Kasumi-1 (cell line): ENCODE results near the gene BEST4.
"Not testable (repeated sequence)": the region's sequence is repeated elsewhere in the genome, so short reads cannot be mapped to it uniquely, and the experiment has no call there.

ENCODE experiments used
- DNase-seq, 2 experiments: peaks; one replicate each; lab custom pipeline; 2025; lab: John Stamatoyannopoulos, UW

The BEST4 gene

DNA sequence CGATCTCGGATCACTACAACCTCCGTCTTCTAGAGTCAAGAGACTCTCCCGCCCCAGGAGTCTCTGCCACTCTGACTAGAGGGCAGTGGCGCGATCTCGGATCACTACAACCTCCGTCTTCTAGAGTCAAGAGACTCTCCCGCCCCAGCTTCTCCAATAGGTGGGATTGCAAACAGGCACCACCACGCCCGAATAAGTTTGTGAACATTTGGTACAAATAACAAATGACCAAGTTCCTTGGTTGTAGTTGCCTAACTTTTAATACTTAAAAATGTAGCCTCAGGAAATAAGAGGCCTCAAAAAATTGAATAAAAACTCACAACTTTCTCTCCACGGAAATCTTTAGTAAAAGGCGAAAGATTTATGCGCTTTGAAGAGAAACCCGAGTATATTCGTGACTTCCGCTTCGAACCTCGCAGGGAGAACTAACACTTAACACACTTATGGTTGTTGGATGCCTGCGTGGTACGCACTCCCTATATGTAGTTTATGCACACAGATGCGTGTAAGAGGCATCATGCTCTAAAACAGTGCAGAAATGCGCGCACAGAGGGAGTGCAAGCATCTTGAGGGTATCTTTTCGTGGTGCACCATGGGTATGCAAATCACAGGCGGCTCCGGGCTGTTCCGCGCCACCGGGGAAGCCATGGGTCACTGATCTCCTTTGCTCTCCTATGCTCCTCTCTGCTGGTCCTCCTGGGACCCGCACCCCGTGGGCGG is 31.8 kb upstream of the BEST4 start:
- peak; percentile 89 to 91 for DNase-seq

DNA sequence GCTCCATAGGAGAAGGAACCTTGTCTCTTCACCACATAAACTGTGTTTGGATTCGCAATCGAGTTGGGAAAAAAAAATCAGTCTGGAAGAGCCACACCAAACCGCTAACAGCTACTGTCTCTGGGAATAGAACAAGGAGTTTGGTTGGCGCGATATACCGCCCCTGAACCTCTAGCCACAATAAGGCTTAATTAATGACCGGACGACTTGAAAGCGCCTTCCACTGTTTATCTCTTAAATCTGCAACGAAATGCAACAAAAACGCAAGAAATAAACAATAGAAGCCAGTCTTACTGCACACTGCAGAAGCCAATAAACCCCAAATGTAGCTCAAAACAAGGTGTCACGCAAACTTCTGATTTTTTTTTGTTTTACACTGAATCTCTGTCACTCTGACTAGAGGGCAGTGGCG is 31.2 kb upstream of the BEST4 start:
- no peak for DNase-seq

DNA sequence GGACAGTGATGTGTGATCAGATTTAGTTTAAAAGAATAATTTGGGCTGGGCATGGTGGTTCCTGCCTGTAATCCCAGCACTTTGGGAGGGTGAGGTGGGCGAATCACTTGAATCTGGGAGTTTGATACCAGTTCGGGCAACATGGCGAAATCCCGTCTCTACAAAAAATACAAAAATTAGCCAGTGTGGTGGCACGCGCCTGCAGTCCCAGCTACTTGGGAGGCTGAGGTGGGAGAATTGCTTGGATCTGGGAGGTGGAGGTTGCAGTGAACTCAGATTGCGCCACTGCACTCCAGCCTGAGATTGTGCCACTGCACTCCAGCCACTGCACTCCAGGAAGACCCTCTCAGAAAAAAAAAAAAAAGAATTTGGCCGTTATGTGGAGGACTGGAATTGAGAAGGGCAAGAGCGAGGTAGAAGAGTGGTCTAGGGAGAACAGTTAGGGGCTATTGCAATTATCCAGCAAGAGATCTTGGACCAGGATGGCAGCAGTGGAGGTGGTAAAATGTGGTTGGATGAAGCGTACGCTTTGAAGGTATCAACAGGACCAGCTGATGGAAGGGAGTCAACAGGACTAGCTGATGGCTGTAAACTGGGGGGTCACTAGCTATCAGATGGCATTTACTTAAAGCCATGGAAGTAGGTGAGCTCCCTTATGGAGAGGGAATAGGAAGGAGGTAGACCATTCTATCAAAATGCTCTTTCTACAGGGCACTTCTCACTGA is 30.0 kb upstream of the BEST4 start:
- no peak for DNase-seq

DNA sequence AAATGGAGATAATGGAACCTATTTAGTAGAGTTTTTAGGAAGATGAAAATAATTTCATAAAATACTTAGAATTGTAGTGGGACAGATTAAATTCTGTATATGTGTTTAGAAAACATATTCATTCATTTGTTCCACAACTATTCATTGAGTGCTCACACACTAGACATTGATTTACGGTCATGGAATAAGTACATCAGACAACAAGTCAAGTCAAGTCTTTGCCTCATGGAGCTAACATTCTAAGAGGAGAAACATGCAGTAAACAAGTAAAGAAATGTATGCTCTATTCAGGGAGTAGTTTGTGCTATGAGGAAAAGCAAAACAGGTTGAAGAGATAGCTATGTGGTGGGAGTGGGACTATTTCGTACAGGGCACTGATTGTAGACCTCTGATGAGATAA is 29.3 kb upstream of the BEST4 start:
- no peak for DNase-seq

DNA sequence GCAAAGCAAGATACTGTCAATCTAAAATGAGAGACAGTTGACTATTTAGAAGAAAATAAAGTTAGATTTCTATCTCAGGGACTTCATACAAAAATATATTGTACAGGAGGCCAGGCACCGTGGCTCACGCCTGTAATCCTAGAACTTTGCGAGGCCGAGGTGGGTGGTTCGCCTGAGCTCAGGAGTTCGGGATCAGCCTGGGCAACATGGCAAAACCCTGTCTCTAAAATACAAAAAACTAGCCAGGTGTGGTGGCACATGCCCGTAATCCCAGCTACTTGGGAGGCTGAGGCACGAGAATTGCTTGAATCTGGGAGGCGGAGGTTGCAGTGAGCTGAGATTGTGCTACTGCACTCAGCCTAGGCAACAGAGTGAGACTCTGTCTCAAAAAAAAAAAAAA is 28.0 kb upstream of the BEST4 start:
- not testable (repeated sequence) for DNase-seq

DNA sequence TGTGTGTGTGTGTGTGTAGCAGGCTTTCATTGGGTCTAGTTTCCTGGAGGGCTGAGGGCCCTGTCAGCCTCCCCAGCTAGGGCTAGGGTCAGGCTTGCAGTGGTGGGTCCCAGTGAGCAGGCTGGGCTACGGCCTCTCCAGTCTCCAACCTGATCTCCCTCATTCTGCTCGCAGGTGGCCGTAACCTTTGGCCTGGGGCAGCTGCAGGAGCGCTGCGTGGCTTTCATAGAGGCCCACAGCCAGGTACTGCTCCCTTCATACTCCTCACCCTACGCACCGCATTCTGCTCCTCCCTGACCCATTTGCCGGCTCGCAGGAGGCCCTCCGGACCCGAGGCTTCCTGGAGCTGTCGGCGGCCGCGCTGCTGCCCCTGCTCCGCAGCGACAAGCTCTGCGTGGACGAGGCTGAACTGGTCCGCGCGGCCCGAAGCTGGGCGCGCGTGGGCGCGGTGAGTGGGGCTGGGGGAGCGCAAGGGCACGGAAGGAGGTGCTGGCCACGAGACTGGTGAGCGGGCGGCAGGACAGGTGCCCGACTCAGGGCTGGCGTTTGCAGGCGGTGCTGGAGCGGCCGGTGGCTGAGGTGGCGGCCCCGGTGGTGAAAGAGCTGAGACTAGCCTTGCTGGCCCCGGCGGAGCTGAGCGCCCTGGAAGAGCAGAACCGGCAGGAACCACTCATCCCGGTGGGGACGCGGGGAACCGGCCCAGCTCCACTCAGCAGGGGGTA is 25.0 kb upstream of the BEST4 start:
- DNase-seq: no peak

DNA sequence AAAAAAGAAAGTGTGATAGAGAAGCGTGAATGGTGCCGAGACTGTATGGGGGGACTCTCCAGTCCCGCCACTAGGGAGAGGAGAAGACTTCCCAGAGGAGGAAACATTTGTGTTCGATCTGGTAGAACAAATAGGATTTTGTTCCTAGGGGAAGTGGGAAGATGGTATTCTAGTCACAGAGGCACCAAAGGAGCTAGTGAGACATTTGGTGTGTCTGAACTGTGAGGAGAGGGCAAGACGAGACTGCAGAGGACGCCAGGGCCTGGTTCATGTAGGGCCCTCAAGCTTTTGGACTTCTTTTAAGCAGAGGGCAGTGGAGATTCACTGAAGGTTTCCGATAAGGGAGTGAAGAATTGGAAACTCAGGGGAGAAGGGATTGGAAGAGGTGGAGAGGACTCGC is 23.3 kb upstream of the BEST4 start:
- DNase-seq: no peak

DNA sequence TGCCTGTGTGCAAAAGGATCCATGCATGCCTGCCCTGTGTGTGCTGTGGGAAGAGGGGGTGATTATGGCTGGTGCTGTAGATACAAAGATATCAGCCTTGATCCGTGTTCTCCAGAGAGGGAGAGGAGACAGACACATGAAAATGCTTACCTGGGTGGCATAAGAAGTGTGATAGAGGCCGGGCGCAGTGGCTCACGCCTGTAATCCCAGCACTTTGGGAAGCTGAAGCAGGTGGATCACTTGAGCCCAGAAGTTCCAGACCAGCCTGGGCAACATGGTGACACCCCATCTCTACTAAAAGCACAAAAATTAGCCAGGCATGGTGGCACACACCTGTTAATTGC is 22.8 kb upstream of the BEST4 start:
- DNase-seq: not testable (repeated sequence)

DNA sequence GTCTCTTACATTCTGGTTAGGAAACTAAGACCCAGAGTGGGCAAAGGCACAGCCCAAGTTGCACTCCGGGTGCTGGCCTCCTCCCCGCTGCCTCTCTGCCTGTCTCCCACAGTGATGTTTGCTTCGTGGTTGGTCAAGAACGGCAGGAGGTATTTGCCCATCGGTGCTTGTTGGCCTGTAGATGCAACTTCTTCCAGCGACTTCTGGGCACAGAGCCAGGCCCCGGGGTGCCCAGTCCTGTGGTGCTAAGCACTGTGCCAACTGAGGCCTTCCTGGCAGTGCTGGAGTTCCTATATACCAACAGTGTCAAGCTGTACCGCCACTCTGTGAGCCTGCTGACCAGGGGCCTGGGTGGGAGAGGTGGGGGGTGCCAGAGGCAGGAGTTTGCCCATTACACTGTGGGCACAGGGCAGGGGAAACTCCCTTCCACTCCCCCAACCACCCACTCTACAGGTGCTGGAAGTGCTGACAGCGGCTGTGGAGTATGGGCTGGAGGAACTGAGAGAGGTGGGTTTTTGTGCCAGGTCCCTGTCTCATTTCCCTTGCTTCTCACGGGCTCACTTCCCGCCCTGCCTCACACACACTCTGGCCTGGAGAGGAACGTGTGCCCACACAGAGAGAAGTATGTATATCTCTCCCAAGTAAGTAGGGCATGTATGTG is 22.3 kb upstream of the BEST4 start:
- no peak for DNase-seq

DNA sequence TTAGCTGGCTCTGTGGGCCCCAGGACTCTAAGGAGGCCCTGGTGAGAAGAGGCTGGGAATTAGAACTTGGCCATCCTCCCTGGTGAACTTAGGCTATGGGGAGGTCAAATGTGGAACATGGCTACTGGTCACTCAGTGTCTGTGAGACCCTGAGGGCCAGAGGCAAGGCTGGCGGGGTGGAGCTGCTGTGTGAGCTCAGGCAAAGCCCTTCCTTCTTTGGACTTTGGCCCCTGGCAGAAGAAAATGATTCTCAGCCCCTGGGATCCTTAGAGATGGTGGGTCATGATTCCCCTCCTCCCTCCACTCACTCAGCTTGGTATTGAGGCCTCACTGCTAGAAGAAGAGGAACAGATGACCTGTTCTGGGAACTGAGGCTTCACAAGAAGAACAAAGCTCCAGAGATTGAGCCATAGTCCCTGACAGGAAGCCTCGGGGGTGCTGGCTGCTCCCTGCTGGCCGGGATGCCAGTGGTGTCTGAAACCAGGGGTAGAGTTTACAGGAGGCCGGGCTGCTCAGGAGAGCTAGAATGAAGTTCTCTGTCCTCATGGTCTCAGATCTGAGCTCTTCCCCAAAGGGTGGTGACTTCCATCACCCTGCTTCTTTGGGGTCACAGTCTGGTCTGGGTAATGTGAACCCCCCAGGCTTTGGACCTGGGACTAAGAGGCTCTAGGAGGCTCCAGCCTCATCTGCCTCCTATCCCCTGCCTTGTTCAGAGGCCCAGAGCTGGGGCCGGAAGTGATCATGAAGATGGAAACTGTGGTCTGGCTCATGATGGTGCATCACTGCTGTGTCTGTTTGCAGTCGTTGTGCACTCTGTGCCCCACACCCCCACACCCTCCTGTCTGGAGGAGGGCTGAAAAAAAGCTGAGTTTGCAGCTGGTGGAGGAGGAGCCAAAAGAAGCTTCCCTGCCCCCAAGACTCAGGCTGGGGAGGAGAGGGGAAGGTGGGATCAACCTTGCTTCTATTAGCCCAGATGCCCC is 21.3 kb upstream of the BEST4 start:
- DNase-seq: peak; percentile 93 to 96

DNA sequence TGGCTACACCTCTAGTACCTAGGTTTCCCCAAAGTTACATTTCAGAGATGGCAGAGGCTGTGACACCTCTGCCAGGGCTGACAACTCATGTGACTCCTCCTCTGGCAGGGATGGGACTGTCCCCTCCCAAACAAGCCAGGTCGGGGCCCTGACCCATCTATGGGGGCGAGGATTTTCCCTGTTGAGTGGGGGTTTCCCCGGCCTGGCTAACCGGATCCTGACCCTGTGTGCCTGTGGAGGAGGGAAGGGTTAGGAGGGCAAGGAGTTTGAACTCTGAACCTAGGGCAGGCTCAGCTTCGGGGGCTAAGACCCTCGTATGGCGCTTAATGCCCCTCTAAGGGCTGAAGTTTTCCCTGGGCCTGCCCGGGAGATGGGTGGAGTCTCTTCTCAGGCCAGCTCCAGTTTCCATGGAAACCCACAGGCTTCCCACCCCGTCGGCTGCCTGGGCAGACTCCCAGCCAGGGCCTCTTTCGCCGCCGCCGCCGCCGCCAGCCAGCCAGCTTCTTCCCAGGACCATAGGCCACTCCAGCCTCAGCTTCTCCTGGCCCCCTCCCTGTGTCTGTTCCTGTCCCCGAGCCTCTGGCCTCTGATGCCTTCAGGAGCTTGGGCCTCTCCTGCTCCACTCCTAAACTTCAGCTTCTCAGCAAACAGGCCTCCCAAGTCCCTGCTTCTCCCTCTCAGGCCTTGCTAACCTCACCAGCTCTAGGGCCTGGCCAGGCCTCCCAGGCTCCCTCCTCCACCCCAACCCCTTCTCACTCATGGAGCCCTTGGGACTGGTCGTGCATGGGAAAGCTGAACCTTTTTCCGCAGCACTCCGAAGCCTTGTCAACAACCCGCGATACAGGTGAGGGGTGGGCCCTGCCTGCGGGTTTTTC is 20.3 kb upstream of the BEST4 start, which contains the start of gene BTBD19:
Gene BTBD19, plus strand, starts transcription at position 461 of the 875 bp plus-strand sequence. Its CDS starts 298 bp downstream, at position 759.
- peak in 1 of 2 experiments; percentile 62 for DNase-seq

DNA sequence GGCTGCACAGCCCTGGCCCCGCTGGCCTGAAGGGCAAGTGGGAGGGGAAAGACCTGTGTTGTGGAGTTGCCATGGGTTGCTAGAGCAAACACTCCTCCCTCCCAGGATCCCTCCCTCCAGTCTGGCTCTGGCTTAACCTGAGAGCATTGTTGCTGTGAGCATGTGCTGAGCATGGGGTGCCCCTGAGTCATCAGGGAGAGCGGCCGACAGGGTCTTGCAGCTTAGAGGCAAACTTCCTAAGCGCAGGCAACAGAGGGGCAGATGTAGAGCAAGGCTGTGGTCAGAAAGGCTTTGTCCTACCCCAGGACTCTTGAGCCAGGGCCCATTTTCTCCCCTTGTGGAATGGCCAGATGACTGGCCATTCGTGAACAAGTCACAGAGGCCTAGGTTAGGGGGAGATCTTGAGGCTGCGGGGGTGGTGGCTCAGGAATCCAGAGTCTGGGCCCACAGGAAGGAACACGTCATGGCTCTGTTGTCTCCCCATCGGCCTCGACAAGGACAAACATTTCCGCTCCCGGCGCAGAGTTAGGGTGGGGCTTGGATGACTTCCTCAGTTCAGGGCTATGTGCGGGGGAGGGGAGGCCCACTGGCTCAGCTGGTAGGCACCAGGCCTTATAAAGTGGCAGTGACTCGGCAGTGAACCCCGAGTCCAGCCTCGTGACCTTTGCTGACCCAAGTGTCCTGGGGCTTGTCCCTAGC is 19.5 kb upstream of the BEST4 start:
- peak; percentile 98 to 99 for DNase-seq

DNA sequence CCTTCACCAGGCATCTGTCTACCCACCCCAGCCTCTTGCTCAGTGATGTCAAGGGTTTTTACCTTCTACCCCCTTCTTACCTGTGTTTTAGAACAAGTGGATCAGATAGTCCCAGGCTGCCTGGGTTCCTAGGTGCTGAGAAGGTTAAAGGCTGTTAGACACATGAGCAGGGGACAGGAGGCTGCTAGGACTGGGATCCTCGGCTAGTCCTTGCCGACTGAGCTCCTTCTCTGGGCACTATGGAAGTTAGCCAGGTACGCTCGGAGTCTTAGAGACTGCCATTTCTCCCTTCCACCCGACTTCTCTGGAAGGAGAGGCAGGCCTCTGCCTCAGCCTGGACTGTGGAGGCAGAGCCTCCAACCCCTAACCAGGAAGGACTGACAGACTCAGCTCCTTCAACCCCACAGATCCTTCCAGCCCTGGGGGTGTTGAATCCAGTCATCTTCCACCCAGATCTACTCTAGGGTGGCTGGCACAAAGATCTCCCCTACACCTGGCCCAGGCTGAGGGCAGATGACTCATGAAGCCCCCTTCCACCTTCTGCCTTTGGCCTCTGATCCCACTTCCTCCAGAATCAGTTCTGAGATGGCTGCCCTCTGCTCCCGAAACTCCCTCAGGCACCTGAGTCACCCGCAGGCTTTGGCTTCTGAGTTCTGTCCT is 18.9 kb upstream of the BEST4 start, which contains the start of gene DYNLT4:
Gene DYNLT4, minus strand, starts transcription at position 648 of the 660 bp plus-strand sequence. CDS start 683 bp downstream, outside the sequence.
- DNase-seq: no peak

DNA sequence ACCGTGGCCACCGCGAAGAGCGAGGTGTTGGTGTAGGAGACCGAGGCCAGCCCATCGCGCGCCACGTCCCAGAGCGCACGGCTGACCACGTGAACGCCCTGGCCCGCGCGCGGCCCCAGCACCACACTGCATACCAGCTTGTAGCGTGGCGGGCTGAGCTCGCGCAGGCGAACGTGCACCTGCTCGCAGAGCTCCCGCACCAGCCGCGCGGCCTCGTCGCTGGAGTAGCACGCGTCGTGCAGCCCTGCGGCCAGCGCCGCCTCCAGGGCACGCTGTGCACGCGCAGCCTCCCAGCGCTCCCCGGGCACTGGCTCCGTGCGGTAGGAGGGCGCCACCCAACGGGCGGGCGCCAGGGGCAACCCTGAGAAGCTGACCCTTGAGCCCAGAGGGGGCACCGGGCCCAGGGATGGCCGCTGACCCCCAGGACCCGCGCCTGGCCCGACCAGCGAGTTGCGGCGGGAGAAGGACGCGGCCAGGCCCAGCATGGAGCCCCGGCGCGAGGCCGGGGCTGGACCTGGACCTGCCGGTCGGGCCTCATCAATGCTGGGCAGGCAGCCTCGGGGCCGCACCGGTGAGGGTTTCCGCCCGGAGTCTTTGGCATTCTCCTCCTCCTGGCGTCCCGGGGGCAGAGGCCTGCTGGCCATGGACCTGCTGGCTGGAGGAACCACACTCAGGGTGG is 18.2 kb upstream of the BEST4 start:
- DNase-seq: no peak

DNA sequence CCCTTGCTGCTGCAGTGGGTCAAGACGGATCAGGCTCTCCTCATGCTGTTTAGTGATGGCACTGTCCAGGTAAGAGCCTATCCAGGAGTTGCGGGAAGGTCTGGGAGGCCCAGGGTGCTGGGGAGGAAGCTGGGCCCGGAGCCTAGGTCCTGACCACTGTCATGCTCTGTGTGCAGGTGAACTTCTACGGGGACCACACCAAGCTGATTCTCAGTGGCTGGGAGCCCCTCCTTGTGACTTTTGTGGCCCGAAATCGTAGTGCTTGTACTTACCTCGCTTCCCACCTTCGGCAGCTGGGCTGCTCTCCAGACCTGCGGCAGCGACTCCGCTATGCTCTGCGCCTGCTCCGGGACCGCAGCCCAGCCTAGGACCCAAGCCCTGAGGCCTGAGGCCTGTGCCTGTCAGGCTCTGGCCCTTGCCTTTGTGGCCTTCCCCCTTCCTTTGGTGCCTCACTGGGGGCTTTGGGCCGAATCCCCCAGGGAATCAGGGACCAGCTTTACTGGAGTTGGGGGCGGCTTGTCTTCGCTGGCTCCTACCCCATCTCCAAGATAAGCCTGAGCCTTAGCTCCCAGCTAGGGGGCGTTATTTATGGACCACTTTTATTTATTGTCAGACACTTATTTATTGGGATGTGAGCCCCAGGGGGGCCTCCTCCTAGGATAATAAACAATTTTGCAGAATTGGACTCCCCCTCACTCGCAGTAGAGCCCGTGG is 17.5 kb upstream of the BEST4 start:
- DNase-seq: no peak

DNA sequence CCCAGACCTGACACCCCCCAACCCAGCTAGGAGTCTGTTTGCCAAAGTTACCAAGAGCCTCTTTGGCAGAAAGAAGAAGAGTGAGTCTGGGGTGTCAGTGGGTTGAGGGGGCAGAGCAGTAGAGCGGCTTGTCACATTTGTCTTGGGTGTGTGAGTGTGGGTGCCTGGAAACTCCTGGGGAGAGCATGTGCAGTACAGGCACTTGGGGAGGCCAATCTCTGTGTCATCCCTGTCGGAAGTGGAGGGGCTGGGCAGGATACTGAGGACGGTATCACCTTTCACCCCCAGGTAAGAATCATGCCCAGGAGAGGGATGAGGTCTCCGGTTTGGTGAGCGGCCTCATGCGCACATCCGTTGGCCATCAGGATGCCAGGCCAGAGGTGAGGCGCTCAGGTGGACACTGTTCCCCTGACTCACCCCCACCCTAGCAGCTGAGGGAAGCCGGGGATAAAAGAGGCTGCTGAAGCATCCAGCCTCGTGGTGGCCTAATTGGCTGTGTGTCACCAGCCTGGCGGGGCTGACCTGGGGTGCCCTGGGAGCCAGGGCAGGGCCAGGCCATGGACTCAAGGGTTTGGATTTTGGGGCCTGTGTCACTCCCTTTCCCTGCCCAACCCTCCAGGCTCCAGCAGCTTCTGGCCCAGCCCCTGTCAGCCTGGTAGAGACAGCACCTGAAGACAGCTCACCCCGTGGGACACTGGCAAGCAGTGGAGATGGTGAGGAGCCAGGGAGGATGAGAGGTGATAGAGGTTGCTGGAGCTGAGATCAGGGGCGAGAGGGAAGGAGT is 15.5 kb upstream of the BEST4 start:
- no peak for DNase-seq

DNA sequence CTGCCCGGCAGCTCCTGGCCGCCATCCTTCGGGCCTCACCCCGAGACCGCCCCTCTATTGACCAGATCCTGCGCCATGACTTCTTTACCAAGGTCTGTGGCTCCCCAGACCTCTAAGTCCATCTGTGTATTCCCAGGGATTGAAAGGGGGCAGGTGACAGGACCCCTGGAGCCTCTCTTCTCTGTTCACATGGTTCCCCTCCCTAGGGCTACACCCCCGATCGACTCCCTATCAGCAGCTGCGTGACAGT is 15.0 kb upstream of the BEST4 start:
- DNase-seq: no peak
